Measurements from ENCODE around the gene ZIC2. TPM values are rescaled to one million over a fixed set of nuclear protein-coding genes. Genes with fewer than 3 reads are reported as not detected.

Gene ZIC2
- total RNA-seq, 1 donor from 2014 or later = 2.8 TPM

GRCh38 chr13:99959540-99960230, 21.9 kb upstream of the ZIC2 start:
- DNase-seq = no peak

- no peak for DNase-seq
These were observed 20.8 kb upstream of the ZIC2 start for GRCh38 chr13:99960663-99961311.

- no peak for DNase-seq
These were observed 19.9 kb upstream of the ZIC2 start for GRCh38 chr13:99961636-99962035.

GRCh38 chr13:99962242-99962641, 19.3 kb upstream of the ZIC2 start:
- no peak for DNase-seq

- DNase-seq = no peak
These were observed 17.7 kb upstream of the ZIC2 start for GRCh38 chr13:99963816-99964339.

- no peak for DNase-seq
These were observed 16.1 kb upstream of the ZIC2 start for GRCh38 chr13:99965329-99966000.

- DNase-seq = no peak
These were observed 15.3 kb upstream of the ZIC2 start for GRCh38 chr13:99966064-99966805.

GRCh38 chr13:99967498-99967868, 14.1 kb upstream of the ZIC2 start:
- no peak for DNase-seq

- no peak for DNase-seq
These were observed 13.6 kb upstream of the ZIC2 start for GRCh38 chr13:99967869-99968520.

- no peak for DNase-seq
These were observed 12.8 kb upstream of the ZIC2 start for GRCh38 chr13:99968521-99969452.

- no peak for DNase-seq
These were observed 12.1 kb upstream of the ZIC2 start for GRCh38 chr13:99969453-99969918.

- no peak for DNase-seq
These were observed 11.5 kb upstream of the ZIC2 start for GRCh38 chr13:99969919-99970650.

GRCh38 chr13:99970651-99971575, 10.7 kb upstream of the ZIC2 start:
- DNase-seq = no peak

GRCh38 chr13:99971576-99972189, 9.9 kb upstream of the ZIC2 start, which contains the start of gene ZIC5:
ZIC5 (minus strand) TSS chr13:99971767; CDS start chr13:99971603, 164 bp downstream.
- DNase-seq = no peak

- no peak for DNase-seq
These were observed 9.3 kb upstream of the ZIC2 start for GRCh38 chr13:99972190-99972731.

GRCh38 chr13:99973163-99973807, 8.3 kb upstream of the ZIC2 start:
- DNase-seq = no peak

GRCh38 chr13:99973808-99974185, 7.8 kb upstream of the ZIC2 start:
- DNase-seq = no peak

All from occipital lobe (tissue), 2 donors.